ENCODE results near the gene TOP2B.

The TOP2B gene

GRCh38 chr3:25603703-25604102 lies 61.0 kb downstream of the TOP2B start:
- H3K4me3 ChIP-seq (ENCODE audit: low read length): no peak overlapping the region
- no peak for DNase-seq (ENCODE audit: low read depth)
- no peak for TF ChIP-seq CTCF (IDR thresholded peaks at IDR 0.05; ENCODE audit: insufficient read depth, low read depth, low read length, missing control alignments)

- H3K4me3 ChIP-seq (ENCODE audit: low read length): no peak overlapping the region
- no peak for DNase-seq (ENCODE audit: low read depth)
Measured at GRCh38 chr3:25597535-25598101, 67.1 kb downstream of the TOP2B start.

GRCh38 chr3:25594007-25594502 lies 70.7 kb downstream of the TOP2B start:
- no peak overlapping the region for H3K4me3 ChIP-seq (ENCODE audit: low read length)
- DNase-seq (ENCODE audit: low read depth): peak; percentile 60
- TF ChIP-seq CTCF (IDR thresholded peaks at IDR 0.05; ENCODE audit: insufficient read depth, low read depth, low read length, missing control alignments): peak; percentile 69

More at GRCh38 chr3:25597535-25598101, 67.1 kb downstream of the TOP2B start:
- TF ChIP-seq CTCF (IDR thresholded peaks at IDR 0.05; ENCODE audit: insufficient read depth, low read depth, low read length, missing control alignments): no peak

GRCh38 chr3:25593001-25593400 lies 71.7 kb downstream of the TOP2B start:
- DNase-seq (ENCODE audit: low read depth): no peak
- no peak for TF ChIP-seq CTCF (IDR thresholded peaks at IDR 0.05; ENCODE audit: insufficient read depth, low read depth, low read length, missing control alignments)
- no peak overlapping the region for H3K4me3 ChIP-seq (ENCODE audit: low read length)

GRCh38 chr3:25592510-25592968 lies 72.2 kb downstream of the TOP2B start:
- peak; percentile 34 for TF ChIP-seq CTCF (IDR thresholded peaks at IDR 0.05; ENCODE audit: insufficient read depth, low read depth, low read length, missing control alignments)
- peak; percentile 84 for DNase-seq (ENCODE audit: low read depth)
- no peak overlapping the region for H3K4me3 ChIP-seq (ENCODE audit: low read length)

GRCh38 chr3:25589783-25590258 lies 74.9 kb downstream of the TOP2B start:
- no peak overlapping the region for H3K4me3 ChIP-seq (ENCODE audit: low read length)
- no peak for TF ChIP-seq CTCF (IDR thresholded peaks at IDR 0.05; ENCODE audit: insufficient read depth, low read depth, low read length, missing control alignments)
- no peak for DNase-seq (ENCODE audit: low read depth)

All from epithelial cell of esophagus (primary cell).